Measurements from ENCODE around the gene FBXL7. TPM values are rescaled to one million over a fixed set of nuclear protein-coding genes. Genes with fewer than 3 reads are reported as not detected.

FBXL7 gene
- polyA plus RNA-seq, 3 donors, result not detected

DNA sequence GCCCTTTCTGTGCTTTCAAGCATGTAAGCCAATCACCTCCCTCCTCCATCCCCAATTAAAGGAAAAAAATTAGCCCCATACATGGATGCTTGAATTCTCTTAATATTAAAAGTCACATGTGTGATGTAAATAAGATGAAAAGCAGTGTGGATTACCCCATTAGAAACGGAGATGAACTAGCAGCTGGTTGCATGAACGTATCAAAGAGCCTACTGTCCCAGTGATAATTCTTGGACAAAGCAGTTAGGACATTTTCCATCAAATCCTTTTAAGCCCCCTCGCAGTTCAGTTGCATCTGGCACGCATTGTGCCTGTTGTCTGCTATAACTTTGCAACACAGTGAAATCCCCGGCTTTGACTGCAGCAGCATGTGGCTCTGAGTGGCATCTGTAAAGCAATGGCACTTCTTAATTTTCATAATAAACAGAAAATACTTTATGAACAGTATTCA lies 285.6 kb downstream of the FBXL7 start:
- Histone ChIP-seq H3K4me3 (replicated peaks in 1 of 3; ENCODE audit: low read depth in 2 of 3, low read length in 3 of 3) (no peak overlapping the region), H3K27ac (ENCODE audit: low read depth in 1 of 2, low read length in 2 of 2) (no peak overlapping the region), H3K79me2 (ENCODE audit: insufficient read depth, low read length) (no peaks in the 10 kb centered on the region), H2AFZ (ENCODE audit: insufficient read depth, low read depth, low read length, poor library complexity, severe bottlenecking) (no peak overlapping the region), H3K4me1 (ENCODE audit: control insufficient read depth in 1 of 2, insufficient read depth in 2 of 2, low read length in 2 of 2) (no peaks in the 10 kb centered on the region), H3K9me3 (replicated peaks in 1 of 2; ENCODE audit: control insufficient read depth in 1 of 2, insufficient read depth in 1 of 2, low read length in 2 of 2) (peaks cover 9 to 28% of the 10 kb centered on the region in 2 donors), H4K20me1 (ENCODE audit: insufficient read depth, low read length) (no peaks in the 10 kb centered on the region), H3K27me3 (ENCODE audit: control insufficient read depth in 2 of 2, insufficient read depth in 2 of 2, low read length in 2 of 2) (no peaks in the 10 kb centered on the region), H3K36me3 (replicated peaks in 1 of 2; ENCODE audit: control insufficient read depth in 1 of 2, insufficient read depth in 2 of 2, low read length in 2 of 2) (no peaks in the 10 kb centered on the region), H3K4me2 (replicated peaks; ENCODE audit: extremely low read depth, low read length, poor library complexity, severe bottlenecking) (no peak overlapping the region), H3K9ac (ENCODE audit: insufficient read depth, low read length, poor library complexity, severe bottlenecking) (no peak overlapping the region)
- Mint-ChIP-seq H3K27me3 (ENCODE audit: low read depth in 3 of 3) (peaks cover 0 to 2% (median 1%) of the 10 kb centered on the region in 3 donors), H3K27ac (no peak overlapping the region), H3K4me3 (no peak overlapping the region), H3K9me3 (peaks cover 0 to 8% (median 2%) of the 10 kb centered on the region in 7 donors), H3K36me3 (no peaks in the 10 kb centered on the region), H3K4me1 (no peaks in the 10 kb centered on the region)
- DNase-seq, result no peak
- intact Hi-C loops (cut with micrococcal nuclease), result no loop called here
- 94% methylated on average over 5 of the region's 5 CpGs for WGBS (ENCODE audit: insufficient coverage)
- TF ChIP-seq, protein P1, sequence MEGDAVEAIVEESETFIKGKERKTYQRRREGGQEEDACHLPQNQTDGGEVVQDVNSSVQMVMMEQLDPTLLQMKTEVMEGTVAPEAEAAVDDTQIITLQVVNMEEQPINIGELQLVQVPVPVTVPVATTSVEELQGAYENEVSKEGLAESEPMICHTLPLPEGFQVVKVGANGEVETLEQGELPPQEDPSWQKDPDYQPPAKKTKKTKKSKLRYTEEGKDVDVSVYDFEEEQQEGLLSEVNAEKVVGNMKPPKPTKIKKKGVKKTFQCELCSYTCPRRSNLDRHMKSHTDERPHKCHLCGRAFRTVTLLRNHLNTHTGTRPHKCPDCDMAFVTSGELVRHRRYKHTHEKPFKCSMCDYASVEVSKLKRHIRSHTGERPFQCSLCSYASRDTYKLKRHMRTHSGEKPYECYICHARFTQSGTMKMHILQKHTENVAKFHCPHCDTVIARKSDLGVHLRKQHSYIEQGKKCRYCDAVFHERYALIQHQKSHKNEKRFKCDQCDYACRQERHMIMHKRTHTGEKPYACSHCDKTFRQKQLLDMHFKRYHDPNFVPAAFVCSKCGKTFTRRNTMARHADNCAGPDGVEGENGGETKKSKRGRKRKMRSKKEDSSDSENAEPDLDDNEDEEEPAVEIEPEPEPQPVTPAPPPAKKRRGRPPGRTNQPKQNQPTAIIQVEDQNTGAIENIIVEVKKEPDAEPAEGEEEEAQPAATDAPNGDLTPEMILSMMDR (IDR thresholded peaks at IDR 0.05), result no peak

DNA sequence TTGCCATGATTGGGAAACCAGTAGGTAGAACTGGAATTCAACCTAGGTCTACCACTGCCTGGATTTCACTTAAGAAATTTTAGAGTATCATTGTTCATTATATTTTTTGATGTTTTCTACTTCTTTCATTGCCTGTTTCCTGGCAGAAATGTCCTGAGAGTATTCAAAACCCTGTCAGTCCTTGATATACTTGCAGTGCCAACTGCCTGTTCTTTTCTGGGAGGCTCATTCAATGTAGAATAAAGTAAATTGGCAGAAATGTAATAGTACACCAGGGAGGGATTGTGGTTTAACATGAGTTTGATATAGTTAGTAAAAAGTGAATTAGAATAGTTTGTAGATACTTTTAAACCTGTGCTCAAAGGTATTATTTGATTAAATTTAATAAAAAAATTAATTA lies 286.3 kb downstream of the FBXL7 start:
- H3K27ac ChIP-seq (ENCODE audit: low read depth in 1 of 2, low read length in 2 of 2), result no peak overlapping the region
- no peak for DNase-seq
- Mint-ChIP-seq H3K27me3 (ENCODE audit: low read depth in 3 of 3) (peaks cover 0 to 2% (median 1%) of the 10 kb centered on the region in 3 donors), H3K9me3 (peaks cover 0 to 9% (median 2%) of the 10 kb centered on the region in 7 donors), H3K36me3 (no peaks in the 10 kb centered on the region), H3K4me1 (no peaks in the 10 kb centered on the region), H3K4me3 (no peak overlapping the region), H3K27ac (no peak overlapping the region)
- no peaks in the 10 kb centered on the region for H4K20me1 ChIP-seq (ENCODE audit: insufficient read depth, low read length)
- no peak overlapping the region for H3K4me2 ChIP-seq (replicated peaks; ENCODE audit: extremely low read depth, low read length, poor library complexity, severe bottlenecking)
- H3K9ac ChIP-seq (ENCODE audit: insufficient read depth, low read length, poor library complexity, severe bottlenecking), result no peak overlapping the region
- TF ChIP-seq, protein P1 (IDR thresholded peaks at IDR 0.05), result no peak
- no peak overlapping the region for H2AFZ ChIP-seq (ENCODE audit: insufficient read depth, low read depth, low read length, poor library complexity, severe bottlenecking)
- H3K4me1 ChIP-seq (ENCODE audit: control insufficient read depth in 1 of 2, insufficient read depth in 2 of 2, low read length in 2 of 2), result no peaks in the 10 kb centered on the region
- intact Hi-C loops (cut with micrococcal nuclease), result no loop called here
- peaks cover 9 to 24% of the 10 kb centered on the region in 2 donors for H3K9me3 ChIP-seq (replicated peaks in 1 of 2; ENCODE audit: control insufficient read depth in 1 of 2, insufficient read depth in 1 of 2, low read length in 2 of 2)
- no peaks in the 10 kb centered on the region for H3K79me2 ChIP-seq (ENCODE audit: insufficient read depth, low read length)
- no peaks in the 10 kb centered on the region for H3K36me3 ChIP-seq (replicated peaks in 1 of 2; ENCODE audit: control insufficient read depth in 1 of 2, insufficient read depth in 2 of 2, low read length in 2 of 2)
- H3K4me3 ChIP-seq (replicated peaks in 1 of 3; ENCODE audit: low read depth in 2 of 3, low read length in 3 of 3), result no peak overlapping the region
- no peaks in the 10 kb centered on the region for H3K27me3 ChIP-seq (ENCODE audit: control insufficient read depth in 2 of 2, insufficient read depth in 2 of 2, low read length in 2 of 2)

Data from CD14-positive monocyte (primary cell).